ENCODE measurements around the gene MGMT. TPM values are rescaled to one million over a fixed set of nuclear protein-coding genes. Genes with fewer than 3 reads are reported as not detected.

Gene MGMT
- polyA plus RNA-seq, 1 of the 3 experiments (the other 2 are of a cell fraction): 10.8 TPM

GRCh38 chr10:129564923-129565322 lies 97.9 kb downstream of the MGMT start:
- H2AFZ ChIP-seq (ENCODE audit: low read depth): no peak overlapping the region
- 64% methylated on average over 8 of the region's 19 CpGs for WGBS (ENCODE audit: low lambda C conversion rate)
- TF ChIP-seq SIN3A (IDR thresholded peaks at IDR 0.05; ENCODE audit: borderline replicate concordance, low read depth, low read length) (no peak), IRF3 (IDR thresholded peaks at IDR 0.05; ENCODE audit: low read depth, low read length) (no peak), JUND (IDR thresholded peaks at IDR 0.05) (no peak), ZBTB33 (IDR thresholded peaks at IDR 0.05; ENCODE audit: borderline replicate concordance, low read depth) (no peak), TCF12 (IDR thresholded peaks at IDR 0.05) (no peak), FOXM1 (IDR thresholded peaks at IDR 0.05; ENCODE audit: low read depth) (no peak), FOSL2 (IDR thresholded peaks at IDR 0.05; ENCODE audit: borderline replicate concordance, low read depth) (no peak), ELF1 (IDR thresholded peaks at IDR 0.05) (no peak), RFX5 (IDR thresholded peaks at IDR 0.05; ENCODE audit: low read length) (no peak), RCOR1 (IDR thresholded peaks at IDR 0.05; ENCODE audit: low read length) (no peak), GATA2 (CRISPR knock-in tag; IDR thresholded peaks at IDR 0.05) (no peak), RXRA (IDR thresholded peaks at IDR 0.05; ENCODE audit: borderline replicate concordance, low read depth) (no peak), YY1 (IDR thresholded peaks at IDR 0.05; ENCODE audit: low read depth) (no peak), NRF1 (IDR thresholded peaks at IDR 0.05; ENCODE audit: low read depth, low read length) (no peak), MAX (IDR thresholded peaks at IDR 0.05; ENCODE audit: low read depth) (no peak), MXI1 (IDR thresholded peaks at IDR 0.05; ENCODE audit: low read depth, low read length) (no peak), GABPA (IDR thresholded peaks at IDR 0.05; ENCODE audit: low read depth) (no peak)
- H3K36me3 ChIP-seq (replicated peaks in 1 of 2; ENCODE audit: control insufficient read depth in 1 of 2, insufficient read depth in 2 of 2, low read length in 1 of 2): no peaks in the 10 kb centered on the region
- no peaks in the 10 kb centered on the region for H3F3A ChIP-seq (replicated peaks; ENCODE audit: insufficient read depth)
- H3K4me2 ChIP-seq: no peak overlapping the region
- no peak overlapping the region for H3K4me3 ChIP-seq (ENCODE audit: low read depth in 2 of 2, low read length in 1 of 2)
- CTCF ChIA-PET: no interaction called here
- no peak for DNase-seq
- peaks cover 0 to 31% of the 10 kb centered on the region in 2 experiments; a peak in 1 of 4 replicates for H3K4me1 ChIP-seq (ENCODE audit: control insufficient read depth in 1 of 2, insufficient read depth in 2 of 2, low read depth in 1 of 2, low read length in 1 of 2)
- H4K20me1 ChIP-seq (ENCODE audit: insufficient read depth): no peaks in the 10 kb centered on the region
- no peaks in the 10 kb centered on the region for H3K27me3 ChIP-seq (ENCODE audit: insufficient read depth)
- H3K79me2 ChIP-seq (ENCODE audit: insufficient read depth): no peaks in the 10 kb centered on the region
- H3K9ac ChIP-seq: no peak overlapping the region
- POLR2A ChIA-PET: no interaction called here
- no peaks in the 10 kb centered on the region for H3K9me2 ChIP-seq
- H3K27ac ChIP-seq (ENCODE audit: low read depth in 2 of 2, low read length in 1 of 2): no peak overlapping the region
- 0 out of 2 replicates have a peak, but pooled peaks cover 8% of the 10 kb centered on the region for H3K9me3 ChIP-seq

All from SK-N-SH (cell line).